Measurements from ENCODE around the gene SLC26A1. TPM values are rescaled to one million over a fixed set of nuclear protein-coding genes. Genes with fewer than 3 reads are reported as not detected.

The SLC26A1 gene
- total RNA-seq, 1 experiment from 2014 or later: 0.22 TPM

DNA sequence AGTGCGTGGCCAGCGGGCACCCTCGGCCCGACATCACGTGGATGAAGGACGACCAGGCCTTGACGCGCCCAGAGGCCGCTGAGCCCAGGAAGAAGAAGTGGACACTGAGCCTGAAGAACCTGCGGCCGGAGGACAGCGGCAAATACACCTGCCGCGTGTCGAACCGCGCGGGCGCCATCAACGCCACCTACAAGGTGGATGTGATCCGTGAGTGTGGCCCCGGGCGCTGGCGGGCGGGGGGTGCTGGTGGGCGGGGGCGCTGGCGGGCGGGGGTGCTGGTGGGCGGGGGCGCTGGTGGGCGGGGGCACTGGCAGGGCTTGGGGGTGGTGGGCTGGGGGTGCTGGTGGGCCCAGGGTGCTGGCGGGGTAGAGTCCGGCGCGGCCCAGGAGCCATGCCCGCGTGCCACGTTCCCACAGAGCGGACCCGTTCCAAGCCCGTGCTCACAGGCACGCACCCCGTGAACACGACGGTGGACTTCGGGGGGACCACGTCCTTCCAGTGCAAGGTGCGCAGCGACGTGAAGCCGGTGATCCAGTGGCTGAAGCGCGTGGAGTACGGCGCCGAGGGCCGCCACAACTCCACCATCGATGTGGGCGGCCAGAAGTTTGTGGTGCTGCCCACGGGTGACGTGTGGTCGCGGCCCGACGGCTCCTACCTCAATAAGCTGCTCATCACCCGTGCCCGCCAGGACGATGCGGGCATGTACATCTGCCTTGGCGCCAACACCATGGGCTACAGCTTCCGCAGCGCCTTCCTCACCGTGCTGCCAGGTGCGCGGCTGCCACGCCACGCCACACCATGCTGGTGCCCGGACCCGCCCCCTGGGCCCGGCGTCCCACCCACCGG lies 30.9 kb upstream of the SLC26A1 start:
- intact Hi-C loops (cut with micrococcal nuclease): no loop called here
- no peaks in the 10 kb centered on the region for H3K9me2 ChIP-seq (ENCODE audit: insufficient read depth)
- no peak overlapping the region for H3K4me2 ChIP-seq (ENCODE audit: low read length)
- no peak overlapping the region for H3K9ac ChIP-seq (ENCODE audit: low read length)
- H4K20me1 ChIP-seq (ENCODE audit: insufficient read depth): no peaks in the 10 kb centered on the region
- H3K4me1 ChIP-seq (ENCODE audit: control insufficient read depth in 1 of 2, insufficient read depth in 2 of 2, low read length in 2 of 2): peaks cover 0 to 25% of the 10 kb centered on the region in 2 experiments; a peak in 2 of 4 replicates
- ATAC-seq (no peak), DNase-seq (ENCODE audit: low read depth, low spot score) (no peak)
- H3K27me3 ChIP-seq (ENCODE audit: insufficient read depth, low read length): no peaks in the 10 kb centered on the region
- peaks cover 8 to 11% of the 10 kb centered on the region in 2 experiments; a peak in 3 of 4 replicates for H3K36me3 ChIP-seq (ENCODE audit: control insufficient read depth in 1 of 2, insufficient read depth in 2 of 2, low read length in 2 of 2)
- no peak overlapping the region for H3K4me3 ChIP-seq (replicated peaks in 1 of 2; ENCODE audit: low read depth in 1 of 2, low read length in 2 of 2)
- no peak overlapping the region for H3K27ac ChIP-seq (ENCODE audit: low read depth, low read length)
- H2AFZ ChIP-seq (ENCODE audit: low read depth, low read length, poor library complexity, severe bottlenecking): no peak overlapping the region
- TF ChIP-seq, protein P1, sequence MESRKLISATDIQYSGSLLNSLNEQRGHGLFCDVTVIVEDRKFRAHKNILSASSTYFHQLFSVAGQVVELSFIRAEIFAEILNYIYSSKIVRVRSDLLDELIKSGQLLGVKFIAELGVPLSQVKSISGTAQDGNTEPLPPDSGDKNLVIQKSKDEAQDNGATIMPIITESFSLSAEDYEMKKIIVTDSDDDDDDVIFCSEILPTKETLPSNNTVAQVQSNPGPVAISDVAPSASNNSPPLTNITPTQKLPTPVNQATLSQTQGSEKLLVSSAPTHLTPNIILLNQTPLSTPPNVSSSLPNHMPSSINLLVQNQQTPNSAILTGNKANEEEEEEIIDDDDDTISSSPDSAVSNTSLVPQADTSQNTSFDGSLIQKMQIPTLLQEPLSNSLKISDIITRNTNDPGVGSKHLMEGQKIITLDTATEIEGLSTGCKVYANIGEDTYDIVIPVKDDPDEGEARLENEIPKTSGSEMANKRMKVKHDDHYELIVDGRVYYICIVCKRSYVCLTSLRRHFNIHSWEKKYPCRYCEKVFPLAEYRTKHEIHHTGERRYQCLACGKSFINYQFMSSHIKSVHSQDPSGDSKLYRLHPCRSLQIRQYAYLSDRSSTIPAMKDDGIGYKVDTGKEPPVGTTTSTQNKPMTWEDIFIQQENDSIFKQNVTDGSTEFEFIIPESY (IDR thresholded peaks at IDR 0.05; ENCODE audit: extremely low read depth, insufficient replicate concordance, low read length): no peak
- no peak for TF ChIP-seq ZNF274 (IDR thresholded peaks at IDR 0.05; ENCODE audit: low read depth, low read length)
- TF ChIP-seq TCF7L2 (IDR thresholded peaks at IDR 0.05; ENCODE audit: borderline replicate concordance, extremely low read depth, insufficient read depth, insufficient read length): no peak
- no peak for TF ChIP-seq FOSL1 (IDR thresholded peaks at IDR 0.05; ENCODE audit: low read depth)
- TF ChIP-seq, protein P2, sequence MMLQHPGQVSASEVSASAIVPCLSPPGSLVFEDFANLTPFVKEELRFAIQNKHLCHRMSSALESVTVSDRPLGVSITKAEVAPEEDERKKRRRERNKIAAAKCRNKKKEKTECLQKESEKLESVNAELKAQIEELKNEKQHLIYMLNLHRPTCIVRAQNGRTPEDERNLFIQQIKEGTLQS (IDR thresholded peaks at IDR 0.05): no peak
- TF ChIP-seq, protein P3, sequence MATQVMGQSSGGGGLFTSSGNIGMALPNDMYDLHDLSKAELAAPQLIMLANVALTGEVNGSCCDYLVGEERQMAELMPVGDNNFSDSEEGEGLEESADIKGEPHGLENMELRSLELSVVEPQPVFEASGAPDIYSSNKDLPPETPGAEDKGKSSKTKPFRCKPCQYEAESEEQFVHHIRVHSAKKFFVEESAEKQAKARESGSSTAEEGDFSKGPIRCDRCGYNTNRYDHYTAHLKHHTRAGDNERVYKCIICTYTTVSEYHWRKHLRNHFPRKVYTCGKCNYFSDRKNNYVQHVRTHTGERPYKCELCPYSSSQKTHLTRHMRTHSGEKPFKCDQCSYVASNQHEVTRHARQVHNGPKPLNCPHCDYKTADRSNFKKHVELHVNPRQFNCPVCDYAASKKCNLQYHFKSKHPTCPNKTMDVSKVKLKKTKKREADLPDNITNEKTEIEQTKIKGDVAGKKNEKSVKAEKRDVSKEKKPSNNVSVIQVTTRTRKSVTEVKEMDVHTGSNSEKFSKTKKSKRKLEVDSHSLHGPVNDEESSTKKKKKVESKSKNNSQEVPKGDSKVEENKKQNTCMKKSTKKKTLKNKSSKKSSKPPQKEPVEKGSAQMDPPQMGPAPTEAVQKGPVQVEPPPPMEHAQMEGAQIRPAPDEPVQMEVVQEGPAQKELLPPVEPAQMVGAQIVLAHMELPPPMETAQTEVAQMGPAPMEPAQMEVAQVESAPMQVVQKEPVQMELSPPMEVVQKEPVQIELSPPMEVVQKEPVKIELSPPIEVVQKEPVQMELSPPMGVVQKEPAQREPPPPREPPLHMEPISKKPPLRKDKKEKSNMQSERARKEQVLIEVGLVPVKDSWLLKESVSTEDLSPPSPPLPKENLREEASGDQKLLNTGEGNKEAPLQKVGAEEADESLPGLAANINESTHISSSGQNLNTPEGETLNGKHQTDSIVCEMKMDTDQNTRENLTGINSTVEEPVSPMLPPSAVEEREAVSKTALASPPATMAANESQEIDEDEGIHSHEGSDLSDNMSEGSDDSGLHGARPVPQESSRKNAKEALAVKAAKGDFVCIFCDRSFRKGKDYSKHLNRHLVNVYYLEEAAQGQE (IDR thresholded peaks at IDR 0.05; ENCODE audit: low read depth): no peak
- no peak for TF ChIP-seq ELF1 (IDR thresholded peaks at IDR 0.05; ENCODE audit: borderline replicate concordance, low read depth)
- no peak for TF ChIP-seq SRF (IDR thresholded peaks at IDR 0.05; ENCODE audit: low read depth)
- TF ChIP-seq CEBPB (IDR thresholded peaks at IDR 0.05; ENCODE audit: low read depth): no peak
- TF ChIP-seq SP1 (IDR thresholded peaks at IDR 0.05; ENCODE audit: low read depth): no peak
- no peak for TF ChIP-seq SIN3A (IDR thresholded peaks at IDR 0.05; ENCODE audit: low read depth)
- TF ChIP-seq JUND (IDR thresholded peaks at IDR 0.05): no peak
- no peak for TF ChIP-seq POLR2AphosphoS5 (IDR thresholded peaks at IDR 0.05; ENCODE audit: low read depth, low read length)
- no peak for TF ChIP-seq ZFX (IDR thresholded peaks at IDR 0.05)
- BruUV-seq (replicated peaks): no TSS peak
- no peaks in the 10 kb centered on the region for H3K9me3 ChIP-seq (ENCODE audit: control insufficient read depth in 1 of 2, insufficient read depth in 1 of 2, low read depth in 1 of 2, low read length in 2 of 2)
- H3K79me2 ChIP-seq (ENCODE audit: insufficient read depth, low read length): no peaks in the 10 kb centered on the region; the same call in 1 of the 2 replicates
- RAD21 ChIA-PET (ENCODE audit: low non-redundant PET in 1 of 2, low total read pairs in 2 of 2, uncharacterized antibody in 2 of 2, unreplicated experiment in 2 of 2): no interaction called here
- POLR2A ChIA-PET: no interaction called here
- CTCF ChIA-PET: no interaction called here
